Right lobe of liver (tissue), 4 donors: Measurements from ENCODE around the gene FEN1.

Source experiments
- POLR2A ChIP-seq: fragments of 450-650 bp; IDR thresholded peaks from one replicate; pipeline ENCODE4 v1.6.1; 2017; ENCODE audit warnings: antibody characterized with exemption, mild to moderate bottlenecking
- TF ChIP-seq, protein P1 (sequence below), 4 donors: fragments of 200-600 bp in 3 of 4; fragments of 450-650 bp in 1 of 4; IDR thresholded peaks; one replicate each; pipeline versions ENCODE4 v1.5.1 to v1.8.0; 2016 to 2022; ENCODE audit warnings: antibody characterized with exemption in 4 of 4, mild to moderate bottlenecking in 2 of 4
- donor health status: DM: no; HTN: no; CAD: no.
- donor health status: DM: no; HTN: no; CAD: no.
- donor health status: DM: no; HTN: yes; CAD: no.

- TF ChIP-seq, protein P1, sequence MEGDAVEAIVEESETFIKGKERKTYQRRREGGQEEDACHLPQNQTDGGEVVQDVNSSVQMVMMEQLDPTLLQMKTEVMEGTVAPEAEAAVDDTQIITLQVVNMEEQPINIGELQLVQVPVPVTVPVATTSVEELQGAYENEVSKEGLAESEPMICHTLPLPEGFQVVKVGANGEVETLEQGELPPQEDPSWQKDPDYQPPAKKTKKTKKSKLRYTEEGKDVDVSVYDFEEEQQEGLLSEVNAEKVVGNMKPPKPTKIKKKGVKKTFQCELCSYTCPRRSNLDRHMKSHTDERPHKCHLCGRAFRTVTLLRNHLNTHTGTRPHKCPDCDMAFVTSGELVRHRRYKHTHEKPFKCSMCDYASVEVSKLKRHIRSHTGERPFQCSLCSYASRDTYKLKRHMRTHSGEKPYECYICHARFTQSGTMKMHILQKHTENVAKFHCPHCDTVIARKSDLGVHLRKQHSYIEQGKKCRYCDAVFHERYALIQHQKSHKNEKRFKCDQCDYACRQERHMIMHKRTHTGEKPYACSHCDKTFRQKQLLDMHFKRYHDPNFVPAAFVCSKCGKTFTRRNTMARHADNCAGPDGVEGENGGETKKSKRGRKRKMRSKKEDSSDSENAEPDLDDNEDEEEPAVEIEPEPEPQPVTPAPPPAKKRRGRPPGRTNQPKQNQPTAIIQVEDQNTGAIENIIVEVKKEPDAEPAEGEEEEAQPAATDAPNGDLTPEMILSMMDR (IDR thresholded peaks at IDR 0.05) = no peak
- TF ChIP-seq POLR2A = no peak
These were observed 47.7 kb downstream of the FEN1 start for GRCh38 chr11:61840371-61840770.
